Measurements from ENCODE around the gene RUFY1.
"Not testable (repeated sequence)": the region's sequence is repeated elsewhere in the genome, so short reads cannot be mapped to it uniquely, and the experiment has no call there.

The RUFY1 gene

GRCh38 chr5:179620293-179620692 is 69.9 kb downstream of the RUFY1 start:
- H3K4me3 ChIP-seq: peak overlapping the region; percentile 96 to 100 (median 99)
- peak overlapping the region; percentile 83 to 99 (median 96) for H3K4me2 ChIP-seq
- peaks cover 76 to 81% (median 79%) of the 10 kb centered on the region in 11 experiments for H4K20me1 ChIP-seq
- peaks cover 43 to 73% (median 60%) of the 10 kb centered on the region in 10 experiments for H3K4me1 ChIP-seq
- peak overlapping the region; percentile 98 to 100 (median 100) for H3K9ac ChIP-seq
- TF ChIP-seq Cebpa-rat (IDR thresholded peaks at IDR 0.05): no peak
- no peaks in the 10 kb centered on the region; a peak in 5 of 22 replicates for H3K9me3 ChIP-seq (replicated peaks in 1 of 11)
- no peaks in the 10 kb centered on the region for H3K27me3 ChIP-seq
- peak overlapping the region in 3 of 11 experiments; percentile 0 to 21 (median 5); a peak in 1 of 22 replicates for H3K27ac ChIP-seq
- peaks cover 71 to 74% (median 74%) of the 10 kb centered on the region in 11 experiments for H3K36me3 ChIP-seq

GRCh38 chr5:179620703-179621350 is 70.5 kb downstream of the RUFY1 start:
- Histone ChIP-seq H3K9me3 (replicated peaks in 1 of 11) (no peaks in the 10 kb centered on the region; a peak in 5 of 22 replicates), H3K9ac (peak overlapping the region; percentile 98 to 100 (median 100)), H3K36me3 (peaks cover 66 to 68% (median 68%) of the 10 kb centered on the region in 11 experiments), H3K4me3 (peak overlapping the region; percentile 96 to 100 (median 99)), H4K20me1 (peaks cover 71 to 75% (median 74%) of the 10 kb centered on the region in 11 experiments), H3K27ac (peak overlapping the region in 6 of 11 experiments; percentile 0 to 100 (median 60); a peak in 6 of 22 replicates), H3K4me1 (peaks cover 42 to 73% (median 60%) of the 10 kb centered on the region in 10 experiments), H3K4me2 (peak overlapping the region; percentile 83 to 99 (median 96)), H3K27me3 (no peaks in the 10 kb centered on the region)
- no peak for TF ChIP-seq Cebpa-rat (IDR thresholded peaks at IDR 0.05)

DNA sequence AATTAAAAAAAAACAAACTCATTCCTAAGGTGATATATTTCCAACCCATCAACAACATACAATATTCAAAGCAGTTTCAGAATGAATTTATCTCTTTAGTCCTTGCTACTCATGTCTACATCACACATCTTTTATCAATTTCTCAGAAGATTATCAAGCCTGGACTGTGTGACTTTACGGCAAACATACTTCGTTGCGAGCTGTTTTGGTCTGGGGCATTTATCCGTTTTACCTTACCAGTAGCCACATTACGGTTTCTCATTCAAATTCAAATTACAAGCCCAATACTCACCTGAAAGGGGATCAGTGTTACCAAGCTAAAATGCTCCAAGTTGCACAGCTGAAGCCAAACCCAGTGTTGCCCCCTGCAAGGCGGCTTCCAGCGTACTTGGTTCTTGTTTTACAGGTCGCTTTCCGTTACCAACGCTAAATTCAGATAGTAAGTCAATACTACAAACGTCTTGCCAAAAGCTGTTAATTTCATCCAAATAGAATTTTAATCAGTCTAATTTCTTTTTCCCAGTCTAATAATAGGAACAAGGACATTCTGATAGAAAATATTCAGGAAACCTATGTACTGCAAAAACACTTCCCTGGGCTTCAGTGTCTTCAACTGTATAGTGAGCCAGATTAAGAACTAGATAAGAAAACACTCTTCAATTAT is 71.3 kb downstream of the RUFY1 start:
- peaks cover 58 to 60% (median 60%) of the 10 kb centered on the region in 11 experiments for H3K36me3 ChIP-seq
- no peaks in the 10 kb centered on the region; a peak in 5 of 22 replicates for H3K9me3 ChIP-seq (replicated peaks in 1 of 11)
- peak overlapping the region; percentile 96 to 100 (median 99) for H3K4me3 ChIP-seq
- peak overlapping the region in 10 of 11 experiments; percentile 74 to 100 (median 98); a peak in 18 of 22 replicates for H3K27ac ChIP-seq
- H3K27me3 ChIP-seq: no peaks in the 10 kb centered on the region
- H3K9ac ChIP-seq: peak overlapping the region; percentile 98 to 100 (median 100)
- H4K20me1 ChIP-seq: peaks cover 62 to 67% (median 65%) of the 10 kb centered on the region in 11 experiments
- peaks cover 37 to 64% (median 54%) of the 10 kb centered on the region in 10 experiments for H3K4me1 ChIP-seq
- peak overlapping the region; percentile 83 to 99 (median 96) for H3K4me2 ChIP-seq
- no peak for TF ChIP-seq Cebpa-rat (IDR thresholded peaks at IDR 0.05)

- Histone ChIP-seq H3K4me2 (peak within 1 kb of the TSS; percentile 93 to 100 (median 98)), H3K4me1 (peaks cover 25 to 50% (median 41%) of the 10 kb centered on the region in 10 experiments), H3K36me3 (peaks cover 42 to 55% (median 44%) of the 10 kb centered on the region in 11 experiments), H3K9me3 (replicated peaks in 1 of 11) (no peaks in the 10 kb centered on the region; a peak in 5 of 22 replicates), H3K27ac (peak within 1 kb of the TSS; percentile 98 to 100 (median 99)), H4K20me1 (peaks cover 47 to 51% (median 50%) of the 10 kb centered on the region in 11 experiments), H3K27me3 (no peaks in the 10 kb centered on the region), H3K9ac (peak within 1 kb of the TSS; percentile 98 to 100 (median 100)), H3K4me3 (peak within 1 kb of the TSS; percentile 96 to 100 (median 99))
- TF ChIP-seq Cebpa-rat (IDR thresholded peaks at IDR 0.05): peak in 8 of 11 experiments; percentile 26 to 79 (median 58); a peak in 9 of 22 replicates
These were observed 72.9 kb downstream of the RUFY1 start, which contains the start of gene HNRNPH1 for GRCh38 chr5:179623003-179623905. Gene HNRNPH1, minus strand, starts transcription at chr5:179623671. Its CDS starts 538 bp downstream, at chr5:179623133.

DNA sequence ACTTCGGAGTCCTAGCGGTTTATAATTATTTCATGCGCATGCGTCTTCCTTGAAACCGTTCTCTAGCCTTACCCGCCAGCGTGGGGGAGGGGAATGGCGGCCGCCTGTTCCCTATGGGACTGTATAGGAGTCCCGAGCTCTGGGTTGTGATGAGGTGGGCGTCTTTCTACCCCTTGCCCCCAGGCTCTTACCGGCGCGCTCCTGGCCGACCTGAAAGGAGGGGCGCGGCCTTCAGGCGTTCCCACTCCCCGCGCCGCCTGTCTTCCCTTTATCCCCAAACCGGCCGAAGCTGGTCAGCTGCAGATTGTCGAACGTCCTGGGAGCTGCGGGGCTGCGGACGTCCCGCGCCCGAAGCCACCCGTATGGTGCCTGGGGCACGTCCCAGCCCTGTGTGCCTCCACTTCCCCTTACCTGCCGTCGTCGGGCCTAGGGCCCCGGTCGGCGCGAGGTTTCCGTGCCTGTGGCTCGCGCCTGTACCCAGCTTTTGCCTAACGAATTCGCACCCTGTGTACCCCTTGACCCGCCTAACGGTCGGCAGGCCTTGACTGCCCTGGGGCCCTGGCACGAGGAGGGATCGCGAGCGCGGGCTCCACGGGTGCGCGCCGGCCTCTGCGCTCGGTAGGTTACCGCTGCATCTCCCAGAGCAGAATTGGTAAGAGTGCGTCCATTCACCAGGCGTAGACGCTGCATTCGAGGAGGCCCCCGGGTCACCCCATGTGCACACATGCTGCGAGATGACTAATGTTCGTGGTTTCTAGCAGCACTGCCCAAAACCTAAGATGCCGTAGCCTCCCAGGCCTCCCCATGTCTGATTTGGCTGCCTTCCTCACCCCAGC is 73.8 kb downstream of the RUFY1 start:
- Histone ChIP-seq H3K36me3 (peaks cover 33 to 51% (median 35%) of the 10 kb centered on the region in 11 experiments), H3K4me1 (peaks cover 16 to 42% (median 33%) of the 10 kb centered on the region in 10 experiments), H3K27ac (peak overlapping the region; percentile 97 to 100 (median 99)), H4K20me1 (peaks cover 38 to 42% (median 41%) of the 10 kb centered on the region in 11 experiments), H3K9ac (peak overlapping the region; percentile 98 to 100 (median 100)), H3K4me3 (peak overlapping the region; percentile 96 to 100 (median 99)), H3K9me3 (replicated peaks in 1 of 11) (no peaks in the 10 kb centered on the region; a peak in 5 of 22 replicates), H3K27me3 (no peaks in the 10 kb centered on the region), H3K4me2 (peak overlapping the region; percentile 90 to 100 (median 98))
- no peak for TF ChIP-seq Cebpa-rat (IDR thresholded peaks at IDR 0.05)

- no peaks in the 10 kb centered on the region; a peak in 5 of 22 replicates for H3K9me3 ChIP-seq (replicated peaks in 1 of 11)
- H3K4me2 ChIP-seq: peak overlapping the region; percentile 90 to 100 (median 98)
- H3K36me3 ChIP-seq: peaks cover 27 to 51% (median 33%) of the 10 kb centered on the region in 11 experiments
- peak overlapping the region; percentile 98 to 100 (median 100); a peak in 20 of 22 replicates for H3K9ac ChIP-seq
- H4K20me1 ChIP-seq: peaks cover 31 to 35% (median 34%) of the 10 kb centered on the region in 11 experiments
- TF ChIP-seq Cebpa-rat (IDR thresholded peaks at IDR 0.05): no peak
- H3K27me3 ChIP-seq: no peaks in the 10 kb centered on the region
- peak overlapping the region in 9 of 10 experiments; percentile 96 to 100 (median 99); a peak in 12 of 20 replicates for H3K4me3 ChIP-seq
- peaks cover 14 to 34% (median 29%) of the 10 kb centered on the region in 10 experiments for H3K4me1 ChIP-seq
- H3K27ac ChIP-seq: peak overlapping the region in 10 of 11 experiments; percentile 98 to 100 (median 99); a peak in 21 of 22 replicates
These were observed 74.5 kb downstream of the RUFY1 start for GRCh38 chr5:179624841-179625271.

DNA sequence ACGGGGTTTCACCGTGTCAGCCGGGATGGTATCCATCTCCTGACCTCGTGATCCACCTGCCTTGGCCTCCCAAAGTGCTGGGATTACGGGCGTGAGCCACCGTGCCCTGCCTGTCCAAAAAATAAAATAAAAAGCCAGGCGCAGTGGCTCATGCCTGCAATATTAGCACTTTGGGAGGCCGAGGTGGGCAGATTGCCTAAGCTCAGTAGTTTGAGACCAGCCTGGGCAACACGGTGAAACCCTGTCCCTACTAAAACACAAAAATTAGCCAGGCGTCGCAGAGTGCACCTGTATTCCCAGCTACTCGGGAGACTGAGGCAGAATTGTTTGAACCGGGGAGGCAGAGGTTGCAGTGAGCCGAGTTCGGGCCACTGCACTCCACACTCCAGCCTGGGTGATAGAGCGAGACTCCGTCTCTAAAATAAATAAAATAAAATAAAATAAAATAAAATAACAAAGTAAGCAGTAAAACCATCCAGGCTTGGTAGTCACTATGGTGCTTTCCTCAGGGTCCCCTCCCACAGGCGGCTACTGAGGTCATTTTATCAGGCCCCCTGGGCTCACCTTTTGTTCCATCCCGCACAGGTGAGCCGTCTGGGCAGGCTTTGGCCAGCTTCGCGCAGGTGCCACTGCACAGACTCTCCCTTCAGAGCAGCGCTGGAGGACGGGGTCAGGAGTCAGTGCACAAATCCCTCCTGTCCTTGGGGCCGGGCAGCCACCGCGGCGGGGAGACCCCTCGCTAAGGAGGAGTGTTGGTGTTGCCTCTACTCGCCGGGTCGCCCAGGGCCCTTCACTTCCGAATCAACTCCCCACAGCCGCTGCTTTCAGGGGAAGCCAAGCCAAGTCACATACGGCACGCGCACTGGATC is 83.4 kb downstream of the RUFY1 start:
- peaks cover 0 to 19% (median 12%) of the 10 kb centered on the region in 11 experiments; a peak in 17 of 22 replicates for H3K9me3 ChIP-seq (replicated peaks in 1 of 11)
- H3K4me3 ChIP-seq: peak overlapping the region; percentile 49 to 71 (median 64)
- H4K20me1 ChIP-seq, H3K27me3 ChIP-seq: not testable (repeated sequence)
- peaks cover 4 to 20% (median 13%) of the 10 kb centered on the region in 10 experiments; a peak in 18 of 20 replicates for H3K4me1 ChIP-seq
- H3K4me2 ChIP-seq: peak overlapping the region; percentile 77 to 92 (median 88)
- H3K36me3 ChIP-seq: peaks cover 0 to 30% (median 15%) of the 10 kb centered on the region in 11 experiments; a peak in 15 of 22 replicates
- peak overlapping the region in 9 of 11 experiments; percentile 30 to 56 (median 46); a peak in 8 of 22 replicates for H3K27ac ChIP-seq
- H3K9ac ChIP-seq: peak overlapping the region; percentile 63 to 76 (median 73)

DNA sequence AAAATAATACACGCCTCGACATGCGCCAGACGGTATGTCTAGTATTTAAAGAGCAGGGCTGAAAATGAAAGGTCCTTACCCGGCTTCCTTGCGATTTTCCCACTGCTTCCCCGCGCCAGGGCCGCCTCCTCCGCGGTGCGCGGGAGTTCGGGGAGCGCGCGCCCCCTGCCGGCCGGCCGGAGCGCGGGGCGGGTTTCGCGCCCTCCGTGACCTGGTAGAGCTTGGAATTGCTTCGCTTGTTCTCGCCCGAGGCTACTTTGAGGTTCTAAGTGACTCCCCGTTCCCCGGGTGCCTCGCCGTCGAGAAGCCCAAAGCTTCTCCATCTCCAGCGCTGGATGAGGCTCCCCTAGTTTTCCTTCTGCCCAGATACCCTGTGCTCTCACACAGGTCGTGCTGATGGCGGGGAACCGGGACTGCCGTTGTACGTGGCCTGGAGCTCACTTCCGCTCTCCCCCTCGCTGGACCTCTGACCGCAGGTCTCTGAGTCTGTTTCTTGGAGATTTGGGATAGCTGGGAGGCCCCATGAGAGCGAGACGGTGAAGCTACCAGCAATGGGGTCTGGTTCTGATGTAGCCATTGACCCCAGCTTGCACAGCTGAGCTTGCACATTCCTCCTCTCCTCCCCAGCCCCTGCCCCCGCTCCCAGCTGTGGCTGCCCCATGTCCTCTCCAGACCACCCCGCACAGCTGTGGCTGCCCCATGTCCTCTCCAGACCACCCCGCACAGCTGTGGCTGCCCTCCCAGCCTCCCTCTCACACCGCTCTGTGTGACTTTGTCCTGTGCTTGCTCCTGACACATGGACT is 84.2 kb downstream of the RUFY1 start:
- peaks cover 4 to 20% (median 13%) of the 10 kb centered on the region in 10 experiments; a peak in 18 of 20 replicates for H3K4me1 ChIP-seq
- H4K20me1 ChIP-seq, H3K27me3 ChIP-seq, H3K27ac ChIP-seq, H3K4me2 ChIP-seq, H3K9ac ChIP-seq, H3K4me3 ChIP-seq: not testable (repeated sequence)
- peaks cover 0 to 25% (median 12%) of the 10 kb centered on the region in 11 experiments; a peak in 15 of 22 replicates for H3K36me3 ChIP-seq
- peaks cover 0 to 19% (median 12%) of the 10 kb centered on the region in 11 experiments; a peak in 17 of 22 replicates for H3K9me3 ChIP-seq (replicated peaks in 1 of 11)

- H3K9me3 ChIP-seq (replicated peaks in 1 of 11); H3K4me2 ChIP-seq; H3K9ac ChIP-seq; H3K27ac ChIP-seq; H3K4me3 ChIP-seq; H3K36me3 ChIP-seq; H3K27me3 ChIP-seq; H4K20me1 ChIP-seq: not testable (repeated sequence)
- H3K4me1 ChIP-seq: peaks cover 0 to 13% (median 7%) of the 10 kb centered on the region in 10 experiments; a peak in 11 of 20 replicates
These were observed 88.9 kb downstream of the RUFY1 start for GRCh38 chr5:179639296-179639695.
